Mucosa of descending colon (tissue), 3 donors: ENCODE results near the gene LEF1. TPM values are rescaled to one million over a fixed set of nuclear protein-coding genes. Genes with fewer than 3 reads are reported as not detected.

ENCODE experiments used
- ATAC-seq: fragments of 200-7000 bp; cut with Tn5 transposase; one replicate; pipeline ENCODE4 v1.9.1; 2020; ENCODE audit warnings: mild to moderate bottlenecking, moderate library complexity
- DNase-seq, 3 donors: peaks; one replicate each; pipeline ENCODE4 v3.0.0-alpha.2; 2020
- H3K36me3 ChIP-seq: fragments of 200-600 bp; one replicate; pipeline ENCODE4 v1.8.0; 2021; ENCODE audit warnings: low read depth, mild to moderate bottlenecking
- H3K4me1 ChIP-seq: fragments of 200-600 bp; one replicate; pipeline ENCODE4 v1.8.0; 2021; ENCODE audit warnings: low read depth, mild to moderate bottlenecking
- H3K4me3 ChIP-seq: fragments of 200-600 bp; one replicate; pipeline ENCODE4 v1.8.0; 2021; ENCODE audit warnings: mild to moderate bottlenecking
- H3K9me3 ChIP-seq: fragments of 200-600 bp; one replicate; pipeline ENCODE4 v1.8.0; 2021; ENCODE audit warnings: mild to moderate bottlenecking
- intact Hi-C, 2 donors: fragments of 100-400 bp; cut with DNase I in 1 of 2; cut with micrococcal nuclease in 1 of 2; formaldehyde crosslinking; loops; one replicate each; pipeline versions ENCODE4 v1.11.0 to v1.11.1; 2022; cut with DNase I, micrococcal nuclease
- long read RNA-seq, 2 donors: library from polyadenylated mRNA; unstranded; transcript quantifications; one replicate each; pipeline ENCODE4 v2.0.0, GENCODE V29; 2019 to 2021
- total RNA-seq, 3 donors: library from RNA; stranded (reverse); fragmentation: NEBNext Ultra II Directional in 2 of 3; extraction: Animal tissue kit (Norgen Biotek cat#: 25700) in 2 of 3; gene quantifications; one replicate each; pipeline versions ENCODE4 v1.2.1 to v1.2.4, GENCODE V29; 2021 to 2023
- TF ChIP-seq, protein P1 (sequence below): fragments of 200-600 bp; IDR thresholded peaks from one replicate; pipeline ENCODE4 v1.8.0; 2022; ENCODE audit warnings: antibody characterized with exemption, mild to moderate bottlenecking
- donor health status: DM: no; HTN: no; CAD: no; lungs with moderate emphysema.
- donor health status: DM: no; HTN: no; CAD: no.
- donor health status: DM: no; HTN: yes; CAD: no.

Gene LEF1
- 1 to 10 TPM; 2.2 to 3.9 (median 2.5) TPM for total RNA-seq
- long read RNA-seq, donor 1, partial matches to known transcripts = 0 of 3 reads
- long read RNA-seq, donor 1, other reads (novel, unspliced or antisense) = 0 of 3 reads
- long read RNA-seq, donor 2, partial matches to known transcripts = 1 of 1 reads
- long read RNA-seq, donor 2, other reads (novel, unspliced or antisense) = 0 of 1 reads

DNA sequence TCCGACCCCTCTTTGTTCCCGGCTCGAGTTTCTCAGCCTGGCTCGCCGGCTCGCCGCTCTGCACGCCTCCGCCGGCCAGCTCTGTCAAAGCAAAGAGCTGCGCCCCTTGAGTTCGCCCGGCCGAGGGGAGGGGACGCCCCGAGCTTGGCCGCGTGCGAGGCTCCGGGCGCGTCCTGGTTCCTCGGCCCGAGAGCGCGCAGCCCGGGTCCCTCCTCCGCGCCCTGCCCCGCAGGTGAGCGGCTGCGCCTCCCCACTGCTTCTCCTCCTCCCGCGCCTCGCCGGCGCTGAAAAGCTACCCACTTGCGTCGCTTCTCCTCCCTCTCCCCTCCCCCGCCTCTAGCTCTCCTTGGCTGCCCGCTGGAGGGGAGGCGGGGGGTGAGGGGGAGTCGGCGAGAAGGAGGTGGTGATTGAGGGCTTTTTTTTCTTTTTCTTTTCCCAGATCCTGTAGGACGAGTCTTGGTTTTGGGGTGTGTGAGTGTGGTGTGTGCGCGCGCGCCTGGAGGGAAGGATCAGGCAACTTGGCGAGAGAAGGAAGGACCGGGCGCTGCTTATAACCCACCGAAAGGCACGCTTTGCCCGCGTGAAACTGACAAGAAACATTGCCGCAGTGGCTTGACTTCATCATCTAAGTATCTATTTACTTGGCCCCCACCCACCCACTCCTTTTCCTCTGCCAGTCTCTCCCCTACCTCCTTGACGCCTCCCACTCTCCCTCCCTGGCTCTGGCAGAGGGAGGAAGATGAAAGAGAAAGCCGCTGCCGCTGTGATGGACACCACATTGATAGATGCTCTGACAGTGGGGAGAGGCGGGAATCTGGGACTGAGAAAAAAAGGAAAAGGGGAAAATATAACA lies at the start of gene LEF1:
LEF1 (minus strand) TSS at position 262 of the 853 bp plus-strand sequence. CDS start 1,165 bp downstream, outside the sequence.
- H3K4me1 ChIP-seq = peaks cover 42% of the 10 kb centered on the region
- ATAC-seq (peak; percentile 50), DNase-seq (peak; percentile 27 to 64 (median 57))
- intact Hi-C loops = no loop called here
- TF ChIP-seq, protein P1, sequence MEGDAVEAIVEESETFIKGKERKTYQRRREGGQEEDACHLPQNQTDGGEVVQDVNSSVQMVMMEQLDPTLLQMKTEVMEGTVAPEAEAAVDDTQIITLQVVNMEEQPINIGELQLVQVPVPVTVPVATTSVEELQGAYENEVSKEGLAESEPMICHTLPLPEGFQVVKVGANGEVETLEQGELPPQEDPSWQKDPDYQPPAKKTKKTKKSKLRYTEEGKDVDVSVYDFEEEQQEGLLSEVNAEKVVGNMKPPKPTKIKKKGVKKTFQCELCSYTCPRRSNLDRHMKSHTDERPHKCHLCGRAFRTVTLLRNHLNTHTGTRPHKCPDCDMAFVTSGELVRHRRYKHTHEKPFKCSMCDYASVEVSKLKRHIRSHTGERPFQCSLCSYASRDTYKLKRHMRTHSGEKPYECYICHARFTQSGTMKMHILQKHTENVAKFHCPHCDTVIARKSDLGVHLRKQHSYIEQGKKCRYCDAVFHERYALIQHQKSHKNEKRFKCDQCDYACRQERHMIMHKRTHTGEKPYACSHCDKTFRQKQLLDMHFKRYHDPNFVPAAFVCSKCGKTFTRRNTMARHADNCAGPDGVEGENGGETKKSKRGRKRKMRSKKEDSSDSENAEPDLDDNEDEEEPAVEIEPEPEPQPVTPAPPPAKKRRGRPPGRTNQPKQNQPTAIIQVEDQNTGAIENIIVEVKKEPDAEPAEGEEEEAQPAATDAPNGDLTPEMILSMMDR = no peak
- no peaks in the 10 kb centered on the region for H3K36me3 ChIP-seq
- H3K9me3 ChIP-seq = no peaks in the 10 kb centered on the region
- H3K4me3 ChIP-seq = no peak within 1 kb of the TSS

DNA sequence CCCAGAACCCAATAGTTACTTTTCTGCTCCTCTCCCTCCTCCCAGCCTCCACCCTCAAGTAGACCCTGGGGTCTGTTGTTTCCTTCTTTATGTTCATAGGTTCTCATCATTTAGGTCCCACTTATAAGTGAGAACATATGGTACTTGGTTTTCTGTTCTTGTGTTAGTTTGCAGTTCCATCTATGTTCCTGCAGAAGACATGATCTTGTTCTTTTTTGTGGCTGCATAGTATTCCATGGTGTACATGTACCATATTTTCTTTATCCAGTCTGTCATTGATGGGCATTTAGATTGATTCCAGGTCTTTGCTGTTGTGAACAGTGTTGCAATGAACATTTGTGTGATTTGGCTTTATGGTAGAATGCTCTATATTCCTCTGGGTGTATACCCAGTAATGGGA lies 47.8 kb upstream of the LEF1 start:
- Histone ChIP-seq H3K4me1 (no peaks in the 10 kb centered on the region), H3K36me3 (no peaks in the 10 kb centered on the region), H3K4me3 (no peak overlapping the region), H3K9me3 (no peaks in the 10 kb centered on the region)
- TF ChIP-seq, protein P1 = no peak
- ATAC-seq (no peak), DNase-seq (no peak)
- intact Hi-C loops = no loop called here

DNA sequence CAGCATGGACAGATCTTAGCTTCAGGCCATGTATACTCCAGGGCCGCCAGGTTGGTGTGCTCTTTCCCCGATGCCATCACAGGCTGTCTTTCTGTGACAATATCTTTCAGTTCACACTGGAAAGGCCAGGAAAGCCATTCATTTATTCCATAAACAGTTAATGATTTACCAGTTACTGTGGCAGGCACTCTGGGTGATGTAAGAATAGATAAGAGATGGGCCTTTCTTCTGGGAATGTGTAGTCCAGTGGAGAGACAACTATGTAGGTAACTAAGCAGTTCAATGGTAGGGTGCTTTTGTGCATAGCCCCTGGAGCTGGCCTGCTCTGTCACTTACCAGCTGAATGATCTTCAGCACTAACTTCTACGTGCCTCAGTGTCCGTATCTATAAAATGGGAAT lies 46.3 kb upstream of the LEF1 start:
- Histone ChIP-seq H3K36me3 (no peaks in the 10 kb centered on the region), H3K9me3 (no peaks in the 10 kb centered on the region), H3K4me3 (no peak overlapping the region), H3K4me1 (no peaks in the 10 kb centered on the region)
- intact Hi-C loops = no loop called here
- ATAC-seq = peak; percentile 89
- DNase-seq = no peak
- TF ChIP-seq, protein P1 = no peak

DNA sequence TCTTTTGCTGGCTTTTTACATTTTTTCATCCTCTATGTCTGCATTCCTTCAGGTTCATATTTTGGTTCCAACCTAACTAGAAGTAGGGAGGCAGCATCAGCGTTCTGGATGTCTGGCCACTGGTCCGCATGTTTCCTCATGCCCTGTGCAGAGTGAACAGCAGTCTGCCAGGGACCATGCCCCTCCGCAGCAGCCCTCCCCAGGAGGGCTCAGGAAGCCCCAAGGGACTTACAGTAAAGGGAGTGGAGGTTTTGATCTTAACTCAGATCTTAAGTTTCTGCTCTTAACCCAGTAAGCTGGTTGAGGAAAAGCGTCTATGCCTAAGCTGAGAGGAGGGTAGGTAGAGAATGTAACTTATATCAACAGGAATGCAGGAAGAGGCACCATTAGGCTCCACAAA lies 45.0 kb upstream of the LEF1 start:
- DNase-seq (no peak), ATAC-seq (no peak)
- H3K4me1 ChIP-seq = no peaks in the 10 kb centered on the region
- TF ChIP-seq, protein P1 = no peak
- H3K36me3 ChIP-seq = no peaks in the 10 kb centered on the region
- H3K4me3 ChIP-seq = no peak overlapping the region
- H3K9me3 ChIP-seq = no peaks in the 10 kb centered on the region
- intact Hi-C loops = no loop called here

DNA sequence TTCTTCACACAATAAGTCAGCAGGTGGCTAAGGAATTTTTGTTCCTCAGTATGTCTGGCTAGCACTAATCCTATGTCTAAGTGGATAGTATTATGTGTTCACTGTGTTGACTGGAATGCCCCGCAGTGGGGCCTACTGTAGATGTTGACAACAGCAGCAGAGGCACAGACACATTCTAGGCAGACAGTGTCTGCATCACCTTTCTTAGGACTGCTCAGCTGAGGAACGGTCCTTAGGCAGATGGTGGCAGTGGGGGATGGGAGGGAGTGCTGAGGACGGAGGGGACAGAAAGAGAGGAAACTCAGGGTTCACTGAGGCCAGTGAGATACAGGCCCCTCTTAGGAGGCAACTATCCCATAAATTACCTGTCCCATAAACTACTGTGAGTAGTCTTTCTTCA lies 44.6 kb upstream of the LEF1 start:
- no peaks in the 10 kb centered on the region for H3K9me3 ChIP-seq
- intact Hi-C loops = no loop called here
- TF ChIP-seq, protein P1 = no peak

More for the DNA sequence above, 44.6 kb upstream of the LEF1 start:
- Histone ChIP-seq H3K4me1 (no peaks in the 10 kb centered on the region), H3K36me3 (no peaks in the 10 kb centered on the region), H3K4me3 (no peak overlapping the region)
- no peak for DNase-seq
- no peak for ATAC-seq
